NCI-H748 treated with DMSO at 0.1 percent for 48 hours (cell line): ENCODE results near the gene ASGR1.
"Not testable (repeated sequence)": the region's sequence is repeated elsewhere in the genome, so short reads cannot be mapped to it uniquely, and the experiment has no call there.

ENCODE experiments used
- DNase-seq: peaks from one replicate; lab custom pipeline; 2025; lab: John Stamatoyannopoulos, UW

Gene ASGR1

GRCh38 chr17:7159571-7159970 is 19.6 kb downstream of the ASGR1 start:
- not testable (repeated sequence) for DNase-seq

- DNase-seq = not testable (repeated sequence)
Measured at GRCh38 chr17:7158424-7158823, 20.7 kb downstream of the ASGR1 start.

GRCh38 chr17:7156342-7156940 is 22.7 kb downstream of the ASGR1 start:
- no peak for DNase-seq

DNA sequence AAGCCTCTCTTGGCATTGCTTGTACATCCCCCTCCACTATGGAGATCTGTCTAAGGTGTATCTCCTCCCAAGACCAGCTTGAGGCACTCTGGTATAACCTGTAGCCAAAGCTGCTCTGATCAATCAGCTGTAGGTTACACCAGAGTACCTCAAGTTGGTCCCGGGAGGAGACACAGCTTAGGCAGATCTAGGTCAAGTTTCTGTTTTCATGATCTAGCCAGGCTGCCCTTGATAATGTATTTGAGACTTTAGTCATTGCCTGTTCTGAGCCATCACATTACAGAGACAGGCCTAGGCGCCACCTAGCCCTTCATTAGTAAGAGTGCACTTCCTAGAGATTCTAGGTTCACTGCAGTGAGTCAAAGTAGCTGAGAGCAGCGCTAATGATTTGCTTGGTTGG is 31.4 kb downstream of the ASGR1 start:
- DNase-seq = no peak

DNA sequence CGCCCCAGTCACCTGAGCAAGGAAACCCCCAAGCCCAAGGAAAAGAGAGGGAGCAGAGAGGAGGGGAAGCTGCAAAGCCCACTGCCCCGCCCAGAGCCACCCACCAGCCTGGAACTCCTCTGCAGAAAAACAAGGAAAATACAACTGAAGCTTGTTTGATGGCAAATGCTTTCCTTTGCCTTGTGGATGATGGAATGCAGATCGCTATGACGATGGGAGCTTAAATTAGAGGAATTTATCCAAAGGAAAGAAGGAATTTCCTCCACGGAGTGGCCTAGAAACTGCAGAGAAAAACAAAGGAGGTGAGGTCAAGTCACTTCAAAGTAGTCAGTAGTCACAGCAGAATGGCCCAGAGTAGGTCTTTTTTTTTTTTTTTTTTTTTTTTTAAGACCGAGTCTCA is 33.1 kb downstream of the ASGR1 start:
- no peak for DNase-seq

- DNase-seq = peak; percentile 13
Measured at GRCh38 chr17:7144213-7144612, 35.0 kb downstream of the ASGR1 start.

DNA sequence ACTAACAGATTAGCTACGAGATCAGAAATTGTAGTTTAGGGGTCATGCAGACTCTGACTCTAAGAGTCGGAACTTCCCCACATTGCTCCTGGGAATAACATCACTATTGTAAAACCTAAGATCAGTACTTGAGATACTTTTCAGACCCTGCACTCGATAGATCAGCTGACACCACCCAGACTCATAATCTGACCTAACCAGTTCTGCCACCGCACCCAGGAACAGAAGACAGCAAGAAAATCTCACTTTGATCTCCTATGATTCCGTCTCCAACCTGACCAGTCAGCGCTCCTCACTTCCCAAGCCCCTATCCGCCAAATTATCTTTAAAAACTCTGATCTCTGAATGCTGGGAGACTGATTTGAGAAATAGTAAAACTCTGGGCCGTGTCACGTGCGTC is 37.3 kb downstream of the ASGR1 start:
- DNase-seq = peak; percentile 14

DNA sequence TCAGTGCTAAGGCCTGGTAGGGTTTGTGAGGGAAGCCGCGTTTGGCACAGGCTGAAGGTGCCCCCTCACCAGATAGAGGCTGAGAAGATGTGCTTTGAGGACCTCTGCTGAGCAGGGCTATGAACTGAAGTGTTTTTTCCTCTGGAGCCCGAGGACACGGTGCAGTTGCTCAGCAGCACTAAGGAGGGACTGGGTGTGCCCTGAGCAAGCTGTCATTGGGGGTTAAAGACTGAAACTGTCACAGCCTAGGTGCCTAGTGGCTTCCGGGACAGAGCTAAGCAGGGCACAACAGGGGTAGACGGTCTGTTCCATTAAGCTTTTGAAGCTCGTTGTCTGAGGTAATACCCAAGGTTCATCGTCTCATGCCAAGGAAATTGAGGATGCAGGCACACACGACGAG is 39.8 kb downstream of the ASGR1 start:
- DNase-seq = no peak

DNA sequence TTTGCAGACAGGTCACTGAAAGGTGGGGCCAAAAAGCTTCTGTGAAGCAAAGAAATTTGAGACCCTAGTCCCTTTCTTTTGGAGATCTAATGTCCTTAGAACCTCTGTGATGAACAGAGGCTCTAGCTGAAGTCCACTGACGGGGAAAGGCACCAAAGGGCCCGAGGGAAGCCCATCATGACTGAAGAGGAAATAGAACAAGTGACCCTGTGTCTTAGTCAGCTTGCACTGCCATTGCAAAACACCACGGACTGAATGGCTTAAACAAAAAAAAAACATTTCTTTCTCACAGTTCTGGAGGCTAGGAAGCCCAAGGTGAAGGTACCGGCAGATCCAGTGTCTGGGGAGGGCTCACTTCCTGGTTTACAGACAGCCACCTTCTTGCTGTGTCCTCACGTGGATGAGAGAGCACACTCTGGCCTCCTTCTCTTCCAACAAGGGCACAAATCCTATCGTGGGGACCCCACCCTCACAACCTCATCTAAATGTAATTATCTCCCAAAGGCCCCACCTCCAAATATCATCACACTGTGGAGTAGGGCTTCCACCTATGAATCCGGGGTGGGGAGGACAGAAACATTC is 40.3 kb downstream of the ASGR1 start:
- DNase-seq = no peak

GRCh38 chr17:7137171-7137943 is 41.8 kb downstream of the ASGR1 start:
- no peak for DNase-seq

DNA sequence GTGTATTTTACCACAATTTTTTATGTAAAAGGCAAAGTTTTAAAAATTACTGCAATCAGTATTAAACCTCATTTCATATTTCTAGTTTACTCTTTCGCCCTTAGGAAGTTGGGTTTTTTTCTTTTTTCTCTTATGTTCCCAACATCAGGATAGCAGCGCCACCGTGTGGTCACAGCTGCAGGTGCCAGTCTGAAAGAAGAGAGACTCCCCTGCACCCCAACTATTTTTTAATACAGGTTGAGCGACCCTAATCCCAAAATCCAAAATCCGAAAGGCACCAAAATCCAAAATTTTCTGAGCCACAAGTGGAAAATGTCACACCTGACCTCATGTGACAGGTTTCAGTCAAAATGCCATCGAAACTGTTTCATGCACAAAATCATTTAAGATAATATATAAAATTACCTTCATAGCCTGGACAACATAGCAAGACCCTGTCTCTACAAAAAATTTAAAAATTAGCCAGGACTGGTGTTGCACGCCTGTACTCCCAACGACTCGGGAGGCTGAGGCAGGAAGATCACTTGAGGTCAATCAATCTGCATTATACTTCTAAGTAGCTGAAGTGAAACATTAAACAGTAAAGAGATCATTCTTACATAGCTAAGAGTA is 42.8 kb downstream of the ASGR1 start:
- peak; percentile 60 for DNase-seq

GRCh38 chr17:7133916-7134315 is 45.3 kb downstream of the ASGR1 start:
- no peak for DNase-seq

DNA sequence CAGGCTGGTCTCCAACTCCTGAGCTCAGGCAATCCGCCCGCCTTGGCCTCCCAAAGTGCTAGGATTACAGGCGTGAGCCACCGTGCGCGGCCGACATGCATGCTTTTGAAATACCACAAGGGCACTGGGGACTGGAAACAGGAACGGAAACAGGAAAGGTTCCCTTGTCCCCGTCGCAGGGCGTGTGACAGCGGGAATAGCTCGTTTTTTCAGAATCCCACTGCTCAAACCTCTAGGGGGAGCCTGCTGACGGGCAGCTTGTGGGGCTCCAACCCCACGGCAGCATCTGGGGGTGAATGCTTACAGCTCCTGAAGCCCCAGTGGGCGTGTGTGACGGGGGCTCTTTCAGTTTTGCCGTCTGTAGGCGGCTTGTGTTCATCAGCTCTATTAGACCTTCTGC is 45.7 kb downstream of the ASGR1 start:
- DNase-seq = no peak

GRCh38 chr17:7132511-7133094 is 46.6 kb downstream of the ASGR1 start:
- DNase-seq = no peak

DNA sequence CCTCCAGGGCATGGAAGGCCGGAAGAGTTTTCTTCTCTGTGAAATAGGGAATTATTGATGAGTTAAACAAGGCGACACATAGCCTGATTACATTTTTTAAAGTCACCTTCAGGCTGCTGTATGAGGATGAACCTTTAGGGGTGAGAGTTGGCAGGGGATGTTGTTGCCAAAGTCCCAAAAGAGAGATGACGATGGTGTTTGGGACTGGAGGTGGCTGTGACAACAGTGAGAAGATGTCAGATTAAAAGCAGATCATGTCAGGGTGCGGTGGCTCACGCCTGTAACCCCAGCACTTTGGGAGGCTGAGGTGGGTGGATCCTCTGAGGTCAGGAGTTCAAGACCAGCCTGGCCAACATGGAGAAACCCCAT is 47.8 kb downstream of the ASGR1 start:
- no peak for DNase-seq

- DNase-seq = no peak
Measured at GRCh38 chr17:7130621-7131422, 48.3 kb downstream of the ASGR1 start.

DNA sequence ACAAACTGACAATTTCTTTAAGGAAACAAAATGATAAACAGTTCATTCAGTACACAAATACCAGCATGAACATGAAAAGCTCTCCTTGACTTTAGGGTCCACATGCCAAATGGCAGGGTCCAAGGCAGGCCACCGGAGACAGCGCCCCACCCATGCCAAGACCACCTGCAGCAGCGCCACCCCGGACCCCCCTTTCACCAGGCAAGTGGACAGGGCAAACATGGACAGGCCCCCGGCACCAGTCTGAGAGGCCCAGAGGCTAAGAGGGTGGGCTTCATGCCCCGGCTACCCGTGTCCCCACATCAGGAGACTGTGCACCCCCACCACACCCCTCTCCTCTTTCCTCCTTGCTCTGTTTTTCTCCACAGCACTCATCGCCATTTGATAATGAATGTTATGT is 49.9 kb downstream of the ASGR1 start:
- DNase-seq = no peak

GRCh38 chr17:7128160-7128559 is 51.0 kb downstream of the ASGR1 start:
- no peak for DNase-seq

DNA sequence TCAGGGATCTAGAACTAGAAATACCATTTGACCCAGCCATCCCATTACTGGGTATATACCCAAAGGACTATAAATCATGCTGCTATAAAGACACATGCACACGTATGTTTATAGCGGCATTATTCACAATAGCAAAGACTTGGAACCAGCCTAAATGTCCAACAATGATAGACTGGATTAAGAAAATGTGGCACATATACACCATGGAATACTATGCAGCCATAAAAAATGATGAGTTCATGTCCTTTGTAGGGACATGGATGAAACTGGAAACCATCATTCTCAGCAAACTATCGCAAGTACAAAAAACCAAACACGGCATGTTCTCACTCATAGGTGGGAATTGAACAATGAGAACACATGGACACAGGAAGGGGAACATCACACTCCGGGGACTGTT is 51.7 kb downstream of the ASGR1 start:
- not testable (repeated sequence) for DNase-seq

DNA sequence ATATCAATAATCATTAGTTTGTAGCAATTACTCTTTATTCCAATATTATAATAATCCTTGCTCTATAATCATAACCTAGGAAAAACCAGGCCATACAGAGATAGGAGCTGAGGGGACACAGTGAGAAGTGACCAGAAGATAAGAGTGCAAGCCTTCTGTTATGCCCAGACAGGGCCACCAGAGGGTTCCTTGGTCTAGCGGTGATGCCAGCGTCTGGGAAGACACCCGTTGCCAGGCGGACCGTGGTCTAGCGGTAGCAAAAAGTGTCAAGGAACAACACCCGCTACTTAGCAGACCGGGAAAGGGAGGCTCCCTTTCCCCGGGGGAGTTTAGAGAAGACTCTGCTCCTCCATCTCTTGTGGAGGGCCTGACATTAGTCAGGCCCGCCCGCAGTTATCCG is 52.8 kb downstream of the ASGR1 start:
- not testable (repeated sequence) for DNase-seq

GRCh38 chr17:7124923-7125322 is 54.2 kb downstream of the ASGR1 start:
- DNase-seq = no peak

DNA sequence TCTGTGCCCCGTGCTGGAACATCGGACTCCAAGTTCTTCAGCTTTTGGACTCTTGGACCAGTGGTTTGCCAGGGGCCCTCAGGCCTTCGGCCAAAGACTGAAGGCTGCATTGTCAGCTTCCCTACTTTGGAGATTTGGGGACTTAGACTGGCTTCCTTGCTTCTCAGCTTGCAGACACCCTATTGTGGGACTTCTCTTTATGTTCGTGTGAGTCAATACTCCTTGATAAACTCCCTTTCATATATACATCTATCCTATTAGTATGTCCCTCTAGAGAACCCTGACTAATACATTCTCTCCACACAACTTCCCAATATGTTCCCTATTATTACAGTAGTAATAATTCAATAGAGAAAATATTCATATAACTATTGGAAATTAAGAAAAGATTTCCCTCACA is 55.3 kb downstream of the ASGR1 start:
- DNase-seq = no peak
